Heart left ventricle (tissue), 16 donors: Measurements from ENCODE around the gene UST. TPM values are rescaled to one million over a fixed set of nuclear protein-coding genes. Genes with fewer than 3 reads are reported as not detected.

Experiments
- ATAC-seq, 4 donors: fragments of 200-7000 bp; cut with Tn5 transposase; one replicate each; pipeline ENCODE4 v1.9.1; 2020 to 2022; ENCODE audit warnings: moderate library complexity in 4 of 4, mild to moderate bottlenecking in 3 of 4, moderate number of reproducible peaks in 1 of 4
- DNase-seq, 5 donors: peaks; one replicate each; pipeline ENCODE4 v3.0.0-alpha.2; 2020
- H3K27ac ChIP-seq, 12 donors: fragments of 200-600 bp; sonication (generic) in 4 of 12; one replicate each; pipeline versions ENCODE4 v1.5.0 to v1.8.0; 2016 to 2022; ENCODE audit warnings: mild to moderate bottlenecking in 2 of 12
- H3K27me3 ChIP-seq, 9 donors: fragments of 200-600 bp; sonication (generic) in 2 of 9; one replicate each; pipeline versions ENCODE4 v1.5.1 to v1.8.0; 2016 to 2022; ENCODE audit warnings: mild to moderate bottlenecking in 3 of 9
- H3K36me3 ChIP-seq, 9 donors: fragments of 200-600 bp; sonication (generic) in 2 of 9; one replicate each; pipeline versions ENCODE4 v1.5.0 to v1.8.0; 2018 to 2022; ENCODE audit warnings: mild to moderate bottlenecking in 2 of 9
- H3K4me1 ChIP-seq, 12 donors: fragments of 200-600 bp; sonication (generic) in 4 of 12; one replicate each; pipeline versions ENCODE4 v1.5.0 to v1.8.0; 2016 to 2022; ENCODE audit warnings: mild to moderate bottlenecking in 3 of 12
- H3K4me3 ChIP-seq, 12 donors: fragments of 200-600 bp; sonication (generic) in 4 of 12; one replicate each; pipeline versions ENCODE4 v1.5.0 to v1.8.0; 2017 to 2022; ENCODE audit warnings: mild to moderate bottlenecking in 9 of 12, moderate library complexity in 4 of 12
- H3K9me3 ChIP-seq, 12 donors: fragments of 200-600 bp; sonication (generic) in 4 of 12; one replicate each; pipeline versions ENCODE4 v1.5.0 to v1.8.0; 2016 to 2022; ENCODE audit warnings: mild to moderate bottlenecking in 1 of 12
- CTCF ChIP-seq, 12 donors: fragments of 200-600 bp; sonication (generic) in 4 of 12; IDR thresholded peaks; one replicate each; pipeline versions ENCODE4 v1.5.0 to v1.8.0; 2018 to 2022; ENCODE audit warnings: antibody characterized with exemption in 12 of 12, mild to moderate bottlenecking in 5 of 12
- POLR2A ChIP-seq, 2 donors: fragments of 450-650 bp; IDR thresholded peaks; one replicate each; pipeline ENCODE4 v1.6.1; 2017; ENCODE audit warnings: antibody characterized with exemption in 2 of 2, mild to moderate bottlenecking in 2 of 2, moderate library complexity in 2 of 2
- WGBS, 4 donors: extraction: QIAGEN DNeasy Blood & Tissue Kit in 2 of 4; methylation state at CpG; one replicate each; pipeline versions ENCODE4 v1.1.5 to v1.1.7; 2013 to 2018; 5-methylcytosine and 5-hydroxymethylcytosine counted together
- intact Hi-C, 10 donors: fragments of 100-400 bp; cut with DNase I; formaldehyde crosslinking; loops; one replicate each; pipeline versions ENCODE4 v1.11.1 to v1.14.2; 2022
- polyA plus RNA-seq, 2 donors: library from polyadenylated mRNA; stranded (reverse); fragments of 200-250 nt; gene quantifications; one replicate each; pipeline ENCODE4 v1.2.3, GENCODE V29; 2013
- total RNA-seq, 9 donors: library from RNA; depleted of rRNA in 2 of 9; stranded (reverse); fragments of >200 nt in 2 of 9; fragmentation: NEBNext Ultra II Directional in 3 of 9; extraction: Animal tissue kit (Norgen Biotek cat#: 25700) in 3 of 9; gene quantifications; one replicate each; pipeline versions ENCODE4 v1.1.0 to v1.2.4, GENCODE V29; 2016 to 2023
- donor health status: ischemic (EF 13 %, LVEDD 7.1; RV severe dilation, severe dysfunction).
- donor health status: healthy with polysubstance abuse.
- donor health status: DM: no; HTN: yes; CAD: no.
- donor health status: DM: no; HTN: no; CAD: no.
- donor health status: ischemic (EF 25% LVEDD 6.9; RV normal size, moderate dysfunction).
- donor health status: ischemic (EF 25% LVEDD 5.7; RV mildly dilated, moderate dysfunction).
- donor health status: healthy.
- donor health status: DM: yes; HTN: yes; CAD: no.
- donor health status: ischemic (EF 35%, LVEDD 5.7; RV mildly dilated, moderate dysfunction).
- donor health status: nonischemic (EF 11% LVEDD 7.7; RV severe dilation, severe dysfunction).
- donor health status: DM: yes; HTN: yes; CAD: no.
- donor health status: PGD.
- donor health status: ischemic (EF 29% LVEDD 5.4; RV normal size, mild dysfunction).
- donor health status: nonischemic (EF 23%, LVEDD 6.1; RV moderate dilation, normal function).

The UST gene
- total and polyA plus RNA-seq, 11 donors, result 1.1 to 5.8 (median 2.7) TPM

- WGBS, 4 donors, result 80 to 91% (median 84%) methylated on average over 7 of the region's 7 CpGs
- ATAC-seq, result no peak
- H3K27me3 ChIP-seq, result no peaks in the 10 kb centered on the region
- no peaks in the 10 kb centered on the region for H3K36me3 ChIP-seq
- DNase-seq, result no peak
- no peak overlapping the region for H3K4me3 ChIP-seq
- H3K9me3 ChIP-seq, result no peaks in the 10 kb centered on the region
- H3K27ac ChIP-seq, result peak overlapping the region in 2 of 12 donors; percentile 12 to 36
- TF ChIP-seq POLR2A (IDR thresholded peaks at IDR 0.05) (no peak), CTCF (IDR thresholded peaks at IDR 0.05) (no peak)
- intact Hi-C loops, result no loop called here
- peaks cover 0 to 67% (median 38%) of the 10 kb centered on the region in 12 donors for H3K4me1 ChIP-seq
These were observed 317.8 kb downstream of the UST start for GRCh38 chr6:149064660-149065015.

DNA sequence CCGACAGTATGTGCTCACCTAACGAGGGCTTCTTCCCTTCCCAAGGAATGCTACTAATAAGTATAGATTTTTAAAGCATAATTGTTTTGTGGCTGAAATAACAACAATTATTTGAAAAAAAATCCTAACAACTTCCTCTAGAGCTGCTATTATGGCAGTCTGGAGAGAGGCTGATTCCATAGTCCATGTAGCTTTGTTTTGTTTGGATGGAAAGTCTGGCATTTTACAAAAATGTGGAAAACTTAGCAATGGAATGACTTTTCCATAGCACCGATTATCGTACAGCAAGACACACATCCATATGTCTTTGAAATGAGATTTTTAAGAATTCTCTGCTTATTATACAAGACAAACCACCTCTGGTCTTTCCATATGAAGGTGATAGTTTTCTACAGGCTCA is 318.3 kb downstream of the UST start:
- DNase-seq (no peak), ATAC-seq (no peak)
- Histone ChIP-seq H3K27me3 (no peaks in the 10 kb centered on the region), H3K4me1 (peaks cover 0 to 62% (median 38%) of the 10 kb centered on the region in 12 donors), H3K36me3 (no peaks in the 10 kb centered on the region), H3K9me3 (no peaks in the 10 kb centered on the region), H3K27ac (peak overlapping the region in 2 of 12 donors; percentile 12 to 36), H3K4me3 (no peak overlapping the region)
- no peak for TF ChIP-seq POLR2A (IDR thresholded peaks at IDR 0.05)
- TF ChIP-seq CTCF (IDR thresholded peaks at IDR 0.05), result no peak
- intact Hi-C loops, result no loop called here
- 70 to 79% (median 74%) methylated on average over 4 of the region's 4 CpGs for WGBS, 4 donors

- H3K27me3 ChIP-seq, result no peaks in the 10 kb centered on the region
- H3K27ac ChIP-seq, result peak overlapping the region in 4 of 12 donors; percentile 6 to 71 (median 12)
- no peaks in the 10 kb centered on the region for H3K9me3 ChIP-seq
- ATAC-seq, result peak; percentile 11 to 50 (median 38)
- 63 to 69% (median 69%) methylated on average over 8 of the region's 8 CpGs for WGBS, 4 donors
- H3K4me1 ChIP-seq, result peaks cover 0 to 54% (median 32%) of the 10 kb centered on the region in 12 donors
- TF ChIP-seq POLR2A (IDR thresholded peaks at IDR 0.05), result no peak
- no peak for TF ChIP-seq CTCF (IDR thresholded peaks at IDR 0.05)
- no peak overlapping the region for H3K4me3 ChIP-seq
- no peak for DNase-seq
- intact Hi-C loops, result no loop called here
- no peaks in the 10 kb centered on the region for H3K36me3 ChIP-seq
These were observed 319.1 kb downstream of the UST start for GRCh38 chr6:149065658-149066556.

- intact Hi-C loops, result no loop called here
- no peak for ATAC-seq
- Histone ChIP-seq H3K36me3 (no peaks in the 10 kb centered on the region), H3K27ac (no peak overlapping the region), H3K9me3 (no peaks in the 10 kb centered on the region), H3K27me3 (no peaks in the 10 kb centered on the region), H3K4me3 (no peak overlapping the region), H3K4me1 (peaks cover 0 to 2% (median 0%) of the 10 kb centered on the region in 12 donors)
- TF ChIP-seq POLR2A (IDR thresholded peaks at IDR 0.05) (no peak), CTCF (IDR thresholded peaks at IDR 0.05) (no peak)
- 93 to 95% (median 94%) methylated on average over 4 of the region's 4 CpGs for WGBS, 4 donors
- no peak for DNase-seq
These were observed 325.2 kb downstream of the UST start for GRCh38 chr6:149071997-149072396.
